Activated naive CD4-positive, alpha-beta T cell treated with anti-CD3 and anti-CD28 coated beads, Interleukin-2, amount 50 U/mL, for 72 hours (primary cell): ENCODE measurements around the gene HAS3. TPM values are rescaled to one million over a fixed set of nuclear protein-coding genes. Genes with fewer than 3 reads are reported as not detected.

Experiments used
- ATAC-seq, 2 donors: fragments of 150-1000 bp; cut with Tn5 transposase; 2 replicates each; pipeline ENCODE4 v1.10.0; 2021; ENCODE audit warnings: mild to moderate bottlenecking in 2 of 2, moderate library complexity in 2 of 2
- DNase-seq, 2 donors: peaks; one replicate each; pipeline ENCODE4 v3.0.0; 2021 to 2022; ENCODE audit warnings: low spot score in 2 of 2
- H3K27ac Mint-ChIP-seq, 2 donors: one replicate each; pipeline ENCODE4 v1.8.0; 2022; ENCODE audit warnings: mild to moderate bottlenecking in 2 of 2, mixed read lengths in 2 of 2
- H3K36me3 Mint-ChIP-seq, 2 donors: one replicate each; pipeline ENCODE4 v1.8.0; 2022; ENCODE audit warnings: mixed read lengths in 2 of 2
- H3K9me3 Mint-ChIP-seq, 2 donors: one replicate each; pipeline ENCODE4 v1.8.0; 2022; ENCODE audit warnings: mixed read lengths in 2 of 2
- total RNA-seq, 2 donors: library from RNA; stranded (reverse); gene quantifications; one replicate each; pipeline ENCODE4 v1.2.3, GENCODE V29; 2022

Gene HAS3
- total RNA-seq, 2 donors from 2014 or later: 0.31 to 0.61 TPM

GRCh38 chr16:69084289-69084688 is 21.2 kb upstream of the HAS3 start:
- H3K9me3 Mint-ChIP-seq: no peaks in the 10 kb centered on the region
- DNase-seq (no peak), ATAC-seq (no peak)
- H3K36me3 Mint-ChIP-seq: no peaks in the 10 kb centered on the region
- no peak overlapping the region for H3K27ac Mint-ChIP-seq

DNA sequence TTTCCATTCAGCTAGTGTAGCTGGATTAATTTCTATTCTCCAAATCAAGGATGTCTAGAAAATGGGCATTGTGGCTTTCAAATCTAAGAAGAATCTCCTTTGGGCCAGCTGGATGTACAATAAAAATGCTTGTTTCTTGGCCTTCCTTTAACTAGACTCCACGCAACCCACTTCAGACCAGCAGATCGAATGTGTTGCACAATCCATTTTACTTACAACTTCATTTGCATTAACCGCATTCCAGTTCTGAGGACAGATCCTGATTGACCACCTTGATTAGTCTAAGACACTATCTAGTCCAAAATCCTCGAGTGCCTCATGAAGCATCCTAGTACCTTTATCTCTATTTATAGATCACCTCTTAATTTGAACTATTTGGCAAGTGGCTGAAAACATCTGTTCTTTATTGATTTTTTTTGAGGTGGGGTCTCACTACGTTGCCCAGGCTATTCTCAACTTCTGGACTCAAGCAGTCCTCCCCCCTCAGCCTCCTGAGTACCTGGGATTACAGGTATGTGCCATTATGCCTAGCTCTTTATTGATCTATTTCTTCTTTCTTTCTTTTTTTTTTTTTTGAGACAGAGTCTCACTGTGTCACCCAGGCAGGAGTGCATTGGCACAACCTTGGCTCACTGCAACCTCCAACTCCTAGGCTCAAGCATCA is 20.3 kb upstream of the HAS3 start:
- DNase-seq (no peak), ATAC-seq (no peak)
- Mint-ChIP-seq H3K27ac (peak overlapping the region in 1 of 2 donors; percentile 77), H3K36me3 (no peaks in the 10 kb centered on the region), H3K9me3 (no peaks in the 10 kb centered on the region)

- Mint-ChIP-seq H3K27ac (peak overlapping the region; percentile 48 to 94), H3K36me3 (no peaks in the 10 kb centered on the region), H3K9me3 (no peaks in the 10 kb centered on the region)
- ATAC-seq: no peak
- DNase-seq: no peak
Observed at GRCh38 chr16:69087161-69087581, 18.3 kb upstream of the HAS3 start.

GRCh38 chr16:69088684-69089083 is 16.8 kb upstream of the HAS3 start:
- no peaks in the 10 kb centered on the region for H3K36me3 Mint-ChIP-seq
- no peak for ATAC-seq
- H3K27ac Mint-ChIP-seq: peak overlapping the region in 1 of 2 donors; percentile 75

GRCh38 chr16:69089091-69089910 is 16.2 kb upstream of the HAS3 start:
- Mint-ChIP-seq H3K27ac (peak overlapping the region in 1 of 2 donors; percentile 75), H3K9me3 (no peaks in the 10 kb centered on the region), H3K36me3 (no peaks in the 10 kb centered on the region)
- DNase-seq: no peak
- peak; percentile 69 to 79 for ATAC-seq

More at GRCh38 chr16:69088684-69089083, 16.8 kb upstream of the HAS3 start:
- H3K9me3 Mint-ChIP-seq: no peaks in the 10 kb centered on the region
- DNase-seq: no peak

GRCh38 chr16:69093974-69094373 is 11.5 kb upstream of the HAS3 start:
- no peaks in the 10 kb centered on the region for H3K9me3 Mint-ChIP-seq
- no peak for DNase-seq
- ATAC-seq: no peak
- no peaks in the 10 kb centered on the region for H3K36me3 Mint-ChIP-seq
- H3K27ac Mint-ChIP-seq: no peak overlapping the region

DNA sequence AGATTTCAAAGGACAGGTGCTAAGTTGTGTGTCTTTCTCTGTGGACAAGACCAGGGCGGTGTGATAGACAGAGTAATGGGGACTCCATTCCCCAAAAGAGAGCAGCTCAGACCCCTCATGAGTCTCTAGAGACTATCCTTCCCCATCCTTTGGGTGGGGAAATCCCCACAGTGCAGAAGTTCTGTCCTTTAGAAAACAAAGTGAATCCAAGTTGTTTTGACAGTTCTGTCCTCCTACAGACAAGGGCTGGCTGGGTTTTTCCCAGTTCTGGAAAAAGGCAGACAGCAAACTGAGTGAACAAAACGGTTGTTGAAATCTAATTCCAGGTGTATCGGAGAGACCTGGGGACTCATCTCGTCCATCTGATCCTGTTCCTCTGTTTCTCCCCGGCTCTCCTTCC is 11.0 kb upstream of the HAS3 start:
- H3K9me3 Mint-ChIP-seq: no peaks in the 10 kb centered on the region
- no peaks in the 10 kb centered on the region for H3K36me3 Mint-ChIP-seq
- DNase-seq: no peak
- no peak overlapping the region for H3K27ac Mint-ChIP-seq
- ATAC-seq: no peak

GRCh38 chr16:69095193-69095592 is 10.3 kb upstream of the HAS3 start:
- ATAC-seq (no peak), DNase-seq (no peak)
- Mint-ChIP-seq H3K27ac (no peak overlapping the region), H3K9me3 (no peaks in the 10 kb centered on the region), H3K36me3 (no peaks in the 10 kb centered on the region)

DNA sequence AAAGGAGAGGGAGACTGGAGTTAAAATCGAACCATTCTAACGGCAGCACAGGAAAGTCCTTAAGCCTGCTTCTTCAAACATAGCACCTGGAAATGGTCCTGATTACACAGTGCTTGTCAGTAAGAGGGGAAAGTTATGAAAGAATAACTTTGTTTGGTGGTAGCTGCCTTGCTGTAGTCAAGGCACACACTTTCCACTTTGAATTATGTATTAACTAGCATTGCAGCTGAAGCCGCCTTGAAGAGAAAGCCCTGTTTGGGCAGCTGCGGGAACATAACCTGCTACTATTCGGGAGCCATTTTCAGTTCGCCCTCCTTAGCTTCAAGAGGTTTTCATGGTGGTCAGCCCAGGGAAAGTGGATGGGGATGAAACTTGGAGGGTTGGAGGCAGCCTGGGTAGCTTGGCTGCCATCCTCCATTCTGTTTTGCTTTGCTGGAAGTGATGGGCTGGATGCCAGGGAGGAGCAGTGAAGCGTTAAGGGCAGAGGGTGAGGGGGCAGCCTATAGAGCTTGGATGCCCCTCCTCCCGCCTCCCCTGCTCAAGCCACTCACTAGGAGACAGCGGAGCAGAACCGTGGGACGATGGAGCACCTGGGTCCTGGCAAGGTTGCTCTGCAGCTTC is 5.3 kb upstream of the HAS3 start:
- ATAC-seq (no peak), DNase-seq (no peak)
- Mint-ChIP-seq H3K27ac (no peak overlapping the region), H3K9me3 (no peaks in the 10 kb centered on the region), H3K36me3 (no peaks in the 10 kb centered on the region)

DNA sequence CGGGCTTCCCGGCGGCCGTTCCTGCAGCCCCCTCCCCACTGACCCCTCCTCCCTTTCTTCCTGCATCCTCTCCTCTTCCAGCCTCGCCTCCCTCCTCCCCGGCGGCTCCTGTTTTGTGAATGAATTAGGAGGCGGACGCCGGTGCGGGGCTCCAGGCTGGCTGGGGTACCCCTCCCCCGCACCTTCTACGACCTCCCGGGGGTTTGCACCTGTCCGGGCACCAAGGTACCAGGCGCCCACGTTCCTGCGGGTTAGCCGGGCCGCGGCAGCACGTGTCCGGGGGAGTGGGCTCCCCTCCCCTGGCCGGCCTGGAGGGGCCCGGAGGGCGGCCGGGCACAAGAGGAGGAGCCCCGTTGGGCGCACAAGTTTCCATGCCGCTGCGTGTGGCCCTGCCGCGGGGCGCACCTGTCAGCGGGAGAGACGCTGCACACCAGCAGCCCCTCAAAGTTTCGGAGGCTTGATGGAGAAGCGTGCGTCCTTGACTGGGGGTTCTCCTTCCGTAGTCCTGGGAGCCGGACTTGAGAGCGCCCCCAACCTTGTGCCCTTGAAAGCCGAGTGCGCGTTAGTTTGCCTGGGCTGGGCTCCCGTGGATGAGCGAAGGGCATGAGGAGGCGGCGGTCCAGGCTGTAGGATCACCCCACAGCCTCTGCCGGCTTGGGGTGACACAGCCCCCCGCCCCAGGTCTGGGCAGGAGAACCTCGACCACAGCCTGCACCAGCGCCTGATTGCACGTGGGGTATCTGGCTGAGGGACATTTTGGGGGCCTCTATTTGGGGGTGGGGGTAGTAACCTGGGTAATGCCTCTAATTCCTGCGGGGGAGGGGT is 1.2 kb downstream of the HAS3 start:
- peak in 1 of 2 donors; percentile 13 for DNase-seq
- no peak for ATAC-seq
- Mint-ChIP-seq H3K36me3 (peaks cover 5 to 7% of the 10 kb centered on the region in 2 donors), H3K9me3 (no peaks in the 10 kb centered on the region), H3K27ac (no peak overlapping the region)

DNA sequence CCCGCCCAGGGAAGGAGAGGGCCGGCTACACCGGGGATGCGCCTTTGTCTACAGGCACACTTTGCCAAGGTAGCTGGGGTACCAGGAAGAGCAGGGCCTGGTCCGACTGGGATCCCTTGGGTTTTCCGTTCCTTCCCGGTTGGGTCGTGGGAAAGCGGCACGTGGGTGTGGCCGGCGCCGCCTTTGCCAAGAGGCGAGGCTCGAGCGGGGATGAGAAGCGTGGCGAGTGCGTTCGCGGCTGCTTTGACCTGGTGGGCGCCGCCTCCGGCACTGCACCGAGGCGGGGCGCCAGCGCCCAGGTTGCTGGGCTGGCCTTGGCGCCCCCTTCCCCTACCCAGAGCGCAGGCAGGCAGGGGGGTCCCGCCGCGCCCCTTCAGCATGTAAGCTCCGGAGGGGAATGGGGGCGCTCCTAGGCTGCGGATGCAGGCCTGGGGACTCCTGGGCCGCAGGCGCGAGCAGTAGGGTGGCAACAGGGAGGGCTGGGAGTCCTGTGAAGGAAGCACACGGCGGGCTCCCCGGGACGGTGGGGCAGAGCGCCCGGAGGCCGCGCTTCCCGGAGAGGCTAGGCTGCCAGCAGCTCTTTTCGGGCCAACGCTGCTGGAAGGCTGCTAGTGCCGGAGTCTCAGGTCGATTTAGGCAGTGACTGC is 2.0 kb downstream of the HAS3 start:
- DNase-seq (no peak), ATAC-seq (no peak)
- peaks cover 5 to 7% of the 10 kb centered on the region in 2 donors for H3K36me3 Mint-ChIP-seq

DNA sequence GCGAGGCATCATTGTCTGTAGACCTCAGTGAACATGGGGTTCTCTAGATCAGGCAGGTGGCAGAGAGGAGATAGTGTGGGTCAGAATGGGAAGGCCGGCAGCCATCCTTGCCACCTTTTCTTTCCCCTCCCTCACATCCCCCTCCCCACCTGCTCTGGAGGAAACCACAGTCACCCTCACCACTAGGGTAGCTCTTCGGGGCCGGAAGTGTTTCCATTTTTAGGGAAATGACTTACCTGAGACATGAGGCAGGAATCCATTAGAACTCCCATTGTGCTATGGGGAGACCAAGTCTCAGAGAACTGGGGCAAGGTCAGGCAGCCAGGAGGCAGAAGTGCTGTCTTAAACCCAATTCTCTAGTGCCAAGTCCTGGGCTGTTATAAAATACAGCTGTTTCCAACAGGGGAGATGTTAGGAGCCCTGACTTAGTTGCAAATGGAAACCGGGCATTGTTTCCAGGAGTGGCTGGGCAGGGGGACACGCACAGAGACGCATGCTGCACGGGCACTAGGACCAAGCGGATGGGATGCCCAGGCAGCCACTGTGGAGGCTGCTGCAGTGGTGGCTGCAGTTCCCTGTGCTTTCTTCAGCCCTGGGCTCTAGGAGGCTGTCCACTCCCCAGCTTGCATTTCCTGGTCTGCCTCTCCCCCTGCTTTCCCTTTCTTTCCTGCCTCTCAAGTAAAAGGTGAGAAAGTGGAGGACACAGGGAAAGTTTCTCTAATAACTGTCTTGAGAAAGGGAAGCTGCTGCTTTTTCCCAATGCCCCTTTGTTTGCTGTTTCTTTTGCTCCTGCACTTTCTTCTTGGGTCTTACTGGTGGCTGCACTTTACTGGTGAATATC is 2.8 kb downstream of the HAS3 start:
- ATAC-seq: no peak
- DNase-seq: no peak
- H3K27ac Mint-ChIP-seq: no peak overlapping the region
- no peaks in the 10 kb centered on the region for H3K9me3 Mint-ChIP-seq
- peaks cover 5 to 7% of the 10 kb centered on the region in 2 donors for H3K36me3 Mint-ChIP-seq

More for the DNA sequence above, 2.0 kb downstream of the HAS3 start:
- no peaks in the 10 kb centered on the region for H3K9me3 Mint-ChIP-seq
- H3K27ac Mint-ChIP-seq: no peak overlapping the region

- DNase-seq: no peak
- Mint-ChIP-seq H3K36me3 (peaks cover 5 to 7% of the 10 kb centered on the region in 2 donors), H3K9me3 (no peaks in the 10 kb centered on the region), H3K27ac (no peak overlapping the region)
- no peak for ATAC-seq
Observed at GRCh38 chr16:69108905-69109252, 3.4 kb downstream of the HAS3 start.

DNA sequence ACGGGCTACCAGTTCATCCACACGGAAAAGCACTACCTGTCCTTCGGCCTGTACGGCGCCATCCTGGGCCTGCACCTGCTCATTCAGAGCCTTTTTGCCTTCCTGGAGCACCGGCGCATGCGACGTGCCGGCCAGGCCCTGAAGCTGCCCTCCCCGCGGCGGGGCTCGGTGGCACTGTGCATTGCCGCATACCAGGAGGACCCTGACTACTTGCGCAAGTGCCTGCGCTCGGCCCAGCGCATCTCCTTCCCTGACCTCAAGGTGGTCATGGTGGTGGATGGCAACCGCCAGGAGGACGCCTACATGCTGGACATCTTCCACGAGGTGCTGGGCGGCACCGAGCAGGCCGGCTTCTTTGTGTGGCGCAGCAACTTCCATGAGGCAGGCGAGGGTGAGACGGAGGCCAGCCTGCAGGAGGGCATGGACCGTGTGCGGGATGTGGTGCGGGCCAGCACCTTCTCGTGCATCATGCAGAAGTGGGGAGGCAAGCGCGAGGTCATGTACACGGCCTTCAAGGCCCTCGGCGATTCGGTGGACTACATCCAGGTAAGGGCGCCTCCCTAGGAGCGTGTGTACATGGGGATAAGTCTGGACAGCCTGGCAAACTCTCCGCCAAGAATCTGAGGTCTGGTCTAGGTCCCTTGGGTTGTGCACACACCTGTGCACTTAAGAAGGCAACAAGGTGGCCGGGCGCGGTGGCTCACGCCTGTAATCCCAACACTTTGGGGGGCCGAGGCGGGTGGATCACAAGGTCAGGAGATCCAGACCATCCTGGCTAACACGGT is 4.2 kb downstream of the HAS3 start:
- DNase-seq: no peak
- Mint-ChIP-seq H3K9me3 (no peaks in the 10 kb centered on the region), H3K27ac (no peak overlapping the region), H3K36me3 (peaks cover 5 to 7% of the 10 kb centered on the region in 2 donors)
- ATAC-seq: no peak

GRCh38 chr16:69110406-69110805 is 5.0 kb downstream of the HAS3 start:
- peaks cover 3 to 7% of the 10 kb centered on the region in 2 donors for H3K36me3 Mint-ChIP-seq
- DNase-seq (no peak), ATAC-seq (no peak)
- H3K27ac Mint-ChIP-seq: no peak overlapping the region
- no peaks in the 10 kb centered on the region for H3K9me3 Mint-ChIP-seq
